ENCODE data around the gene FOXM1.

FOXM1 gene

DNA sequence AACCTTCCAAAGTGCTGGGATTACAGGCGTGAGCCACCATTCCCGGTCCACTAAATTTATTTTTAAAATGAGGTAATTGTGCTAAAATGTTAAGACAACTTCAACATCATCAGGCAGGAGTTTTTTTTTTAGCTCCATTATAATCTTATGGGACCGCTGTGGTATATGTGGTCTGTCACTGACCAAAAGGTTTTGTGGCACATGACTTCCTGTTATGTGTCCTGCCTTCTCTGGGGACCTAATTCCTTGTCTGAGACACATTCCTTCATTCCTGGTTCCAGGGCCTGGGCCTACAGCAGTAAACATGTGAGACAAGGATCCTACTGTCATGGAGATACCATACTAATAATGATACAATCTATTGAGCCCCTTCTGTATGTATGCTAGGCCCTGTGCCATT is 25.0 kb downstream of the FOXM1 start:
- H2BK12ac ChIP-seq (ENCODE audit: low read length in 2 of 2), result no peak overlapping the region
- H3K4me1 ChIP-seq (ENCODE audit: control insufficient read depth, insufficient read depth, low read depth, low read length), result peaks cover 17% of the 10 kb centered on the region
- no peak overlapping the region for H4K8ac ChIP-seq (ENCODE audit: low read length)
- no peak overlapping the region for H3K4me3 ChIP-seq (ENCODE audit: insufficient read depth in 1 of 2, low read depth in 1 of 2, low read length in 2 of 2)
- no peak overlapping the region for H3K9ac ChIP-seq (ENCODE audit: low read length)
- no peak overlapping the region for H2BK5ac ChIP-seq (ENCODE audit: low read depth, low read length, poor library complexity, severe bottlenecking)
- no peak overlapping the region for H2AK5ac ChIP-seq (ENCODE audit: low read length, severe bottlenecking)
- no peaks in the 10 kb centered on the region for H3K27me3 ChIP-seq (ENCODE audit: control insufficient read depth in 1 of 2, insufficient read depth in 1 of 2, low read length in 2 of 2)
- H3K36me3 ChIP-seq (ENCODE audit: control insufficient read depth in 1 of 2, insufficient read depth in 2 of 2, low read depth in 1 of 2, low read length in 2 of 2), result peaks cover 0 to 4% of the 10 kb centered on the region in 2 experiments
- no peak overlapping the region for H3K23ac ChIP-seq (ENCODE audit: low read length in 2 of 2)
- no peak overlapping the region for H3K14ac ChIP-seq (ENCODE audit: low read length in 2 of 2)
- no peak overlapping the region for H3K18ac ChIP-seq (ENCODE audit: low read depth in 1 of 2, low read length in 2 of 2)
- H2AFZ ChIP-seq (ENCODE audit: low read depth, low read length), result no peak overlapping the region
- H3K9me3 ChIP-seq (ENCODE audit: control insufficient read depth, low read length), result no peaks in the 10 kb centered on the region
- WGBS, result 92% methylated on average over 1 of the region's 3 CpGs
- no peak overlapping the region for H3K4ac ChIP-seq (ENCODE audit: low read depth in 1 of 2, low read length in 2 of 2)
- H3K79me1 ChIP-seq (replicated peaks; ENCODE audit: low read length, poor library complexity, severe bottlenecking), result no peaks in the 10 kb centered on the region
- H3K4me2 ChIP-seq (ENCODE audit: low read length, poor library complexity, severe bottlenecking), result no peak overlapping the region
- H2BK120ac ChIP-seq (ENCODE audit: low read depth, low read length), result no peak overlapping the region
- no peak overlapping the region for H4K91ac ChIP-seq (ENCODE audit: low read length)
- no peak for DNase-seq
- H3K27ac ChIP-seq (ENCODE audit: low read length, poor library complexity, severe bottlenecking), result no peak overlapping the region
- no peak overlapping the region for H2BK15ac ChIP-seq (ENCODE audit: low read depth, poor library complexity, severe bottlenecking)

DNA sequence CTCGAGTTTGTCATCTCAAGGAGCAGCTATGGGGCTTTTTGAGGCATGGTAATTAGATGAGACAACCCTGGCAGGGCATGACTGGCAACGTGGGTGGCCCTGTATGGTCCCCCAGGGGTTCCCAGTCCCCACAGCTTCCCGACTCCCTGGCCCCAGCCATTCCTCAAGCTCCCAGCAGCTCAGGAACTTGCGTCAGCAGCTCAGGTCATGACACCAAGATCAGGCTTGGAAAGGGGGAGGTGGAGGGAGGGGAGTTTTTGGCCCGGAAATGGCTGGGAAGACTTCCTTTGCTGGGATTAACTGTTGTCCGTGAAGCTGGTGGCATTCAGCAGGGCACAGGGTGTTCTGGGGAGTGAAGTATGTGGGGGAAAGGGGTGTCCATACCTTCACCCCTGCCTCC is 31.7 kb downstream of the FOXM1 start:
- H2BK5ac ChIP-seq (ENCODE audit: low read depth, low read length, poor library complexity, severe bottlenecking), result no peak overlapping the region
- H3K14ac ChIP-seq (ENCODE audit: low read length in 2 of 2), result no peak overlapping the region
- H3K4me3 ChIP-seq (ENCODE audit: insufficient read depth in 1 of 2, low read depth in 1 of 2, low read length in 2 of 2), result no peak overlapping the region
- no peaks in the 10 kb centered on the region for H3K36me3 ChIP-seq (ENCODE audit: control insufficient read depth in 1 of 2, insufficient read depth in 2 of 2, low read depth in 1 of 2, low read length in 2 of 2)
- peak; percentile 88 for DNase-seq
- no peak overlapping the region for H2AK5ac ChIP-seq (ENCODE audit: low read length, severe bottlenecking)
- no peak overlapping the region for H3K9ac ChIP-seq (ENCODE audit: low read length)
- WGBS, result 39% methylated on average over 2 of the region's 6 CpGs
- peak overlapping the region; percentile 94 for H4K8ac ChIP-seq (ENCODE audit: low read length)
- no peak overlapping the region for H3K27ac ChIP-seq (ENCODE audit: low read length, poor library complexity, severe bottlenecking)
- peak overlapping the region; percentile 31 to 72 for H3K18ac ChIP-seq (ENCODE audit: low read depth in 1 of 2, low read length in 2 of 2)
- no peaks in the 10 kb centered on the region for H3K79me1 ChIP-seq (replicated peaks; ENCODE audit: low read length, poor library complexity, severe bottlenecking)
- H2BK12ac ChIP-seq (ENCODE audit: low read length in 2 of 2), result peak overlapping the region; percentile 44 to 72
- peaks cover 32% of the 10 kb centered on the region for H3K4me1 ChIP-seq (ENCODE audit: control insufficient read depth, insufficient read depth, low read depth, low read length)
- H2AFZ ChIP-seq (ENCODE audit: low read depth, low read length), result peak overlapping the region; percentile 57
- H3K27me3 ChIP-seq (ENCODE audit: control insufficient read depth in 1 of 2, insufficient read depth in 1 of 2, low read length in 2 of 2), result no peaks in the 10 kb centered on the region
- H3K4me2 ChIP-seq (ENCODE audit: low read length, poor library complexity, severe bottlenecking), result no peak overlapping the region
- H4K91ac ChIP-seq (ENCODE audit: low read length), result peak overlapping the region; percentile 94
- H2BK15ac ChIP-seq (ENCODE audit: low read depth, poor library complexity, severe bottlenecking), result no peak overlapping the region
- no peak overlapping the region for H2BK120ac ChIP-seq (ENCODE audit: low read depth, low read length)
- no peaks in the 10 kb centered on the region for H3K9me3 ChIP-seq (ENCODE audit: control insufficient read depth, low read length)
- H3K23ac ChIP-seq (ENCODE audit: low read length in 2 of 2), result no peak overlapping the region
- H3K4ac ChIP-seq (ENCODE audit: low read depth in 1 of 2, low read length in 2 of 2), result peak overlapping the region; percentile 30 to 37

GRCh38 chr12:2844786-2845185 is 32.2 kb downstream of the FOXM1 start:
- H3K4me3 ChIP-seq (ENCODE audit: insufficient read depth in 1 of 2, low read depth in 1 of 2, low read length in 2 of 2), result no peak overlapping the region
- DNase-seq, result peak; percentile 12
- peak overlapping the region; percentile 31 to 72 for H3K18ac ChIP-seq (ENCODE audit: low read depth in 1 of 2, low read length in 2 of 2)
- no peaks in the 10 kb centered on the region for H3K36me3 ChIP-seq (ENCODE audit: control insufficient read depth in 1 of 2, insufficient read depth in 2 of 2, low read depth in 1 of 2, low read length in 2 of 2)
- H3K9me3 ChIP-seq (ENCODE audit: control insufficient read depth, low read length), result no peaks in the 10 kb centered on the region
- peak overlapping the region; percentile 4 to 30 for H3K4ac ChIP-seq (ENCODE audit: low read depth in 1 of 2, low read length in 2 of 2)
- H3K23ac ChIP-seq (ENCODE audit: low read length in 2 of 2), result no peak overlapping the region
- H3K27ac ChIP-seq (ENCODE audit: low read length, poor library complexity, severe bottlenecking), result no peak overlapping the region
- 92% methylated on average over 9 of the region's 9 CpGs for WGBS
- no peak overlapping the region for H3K9ac ChIP-seq (ENCODE audit: low read length)
- no peak overlapping the region for H3K14ac ChIP-seq (ENCODE audit: low read length in 2 of 2)
- H2BK5ac ChIP-seq (ENCODE audit: low read depth, low read length, poor library complexity, severe bottlenecking), result no peak overlapping the region
- no peak overlapping the region for H3K4me2 ChIP-seq (ENCODE audit: low read length, poor library complexity, severe bottlenecking)
- peak overlapping the region; percentile 94 for H4K91ac ChIP-seq (ENCODE audit: low read length)
- H3K79me1 ChIP-seq (replicated peaks; ENCODE audit: low read length, poor library complexity, severe bottlenecking), result no peaks in the 10 kb centered on the region
- H3K27me3 ChIP-seq (ENCODE audit: control insufficient read depth in 1 of 2, insufficient read depth in 1 of 2, low read length in 2 of 2), result no peaks in the 10 kb centered on the region
- no peak overlapping the region for H2BK15ac ChIP-seq (ENCODE audit: low read depth, poor library complexity, severe bottlenecking)
- H4K8ac ChIP-seq (ENCODE audit: low read length), result peak overlapping the region; percentile 87
- peaks cover 32% of the 10 kb centered on the region for H3K4me1 ChIP-seq (ENCODE audit: control insufficient read depth, insufficient read depth, low read depth, low read length)
- H2AK5ac ChIP-seq (ENCODE audit: low read length, severe bottlenecking), result no peak overlapping the region
- H2BK120ac ChIP-seq (ENCODE audit: low read depth, low read length), result peak overlapping the region; percentile 59
- peak overlapping the region; percentile 57 for H2AFZ ChIP-seq (ENCODE audit: low read depth, low read length)
- peak overlapping the region; percentile 4 to 44 for H2BK12ac ChIP-seq (ENCODE audit: low read length in 2 of 2)

DNA sequence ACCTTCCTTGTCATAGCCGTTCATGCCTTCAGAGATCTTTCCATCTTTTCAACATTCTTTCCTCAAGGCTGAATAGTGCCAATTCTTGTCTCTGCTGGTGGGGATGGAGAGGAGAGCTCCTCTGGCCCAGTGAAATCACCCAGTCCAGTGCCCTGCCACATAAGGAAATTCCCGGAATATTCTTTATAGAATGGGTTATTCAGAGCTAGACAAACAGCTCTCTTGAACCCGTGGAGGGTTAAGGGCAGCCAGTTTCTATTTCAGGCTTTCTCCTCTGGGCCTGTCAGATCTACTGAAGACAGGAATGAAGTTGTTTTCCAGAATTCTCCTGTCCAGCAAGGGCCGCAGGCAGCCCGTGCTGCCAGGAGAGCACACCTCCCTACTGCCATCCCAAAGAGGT is 34.0 kb downstream of the FOXM1 start:
- Histone ChIP-seq H2BK5ac (ENCODE audit: low read depth, low read length, poor library complexity, severe bottlenecking) (no peak overlapping the region), H3K27me3 (ENCODE audit: control insufficient read depth in 1 of 2, insufficient read depth in 1 of 2, low read length in 2 of 2) (no peaks in the 10 kb centered on the region), H3K36me3 (ENCODE audit: control insufficient read depth in 1 of 2, insufficient read depth in 2 of 2, low read depth in 1 of 2, low read length in 2 of 2) (no peaks in the 10 kb centered on the region), H3K27ac (ENCODE audit: low read length, poor library complexity, severe bottlenecking) (no peak overlapping the region), H3K9ac (ENCODE audit: low read length) (no peak overlapping the region), H2BK15ac (ENCODE audit: low read depth, poor library complexity, severe bottlenecking) (no peak overlapping the region), H2AK5ac (ENCODE audit: low read length, severe bottlenecking) (no peak overlapping the region), H4K8ac (ENCODE audit: low read length) (no peak overlapping the region), H3K14ac (ENCODE audit: low read length in 2 of 2) (no peak overlapping the region), H3K18ac (ENCODE audit: low read depth in 1 of 2, low read length in 2 of 2) (no peak overlapping the region), H3K4me3 (ENCODE audit: insufficient read depth in 1 of 2, low read depth in 1 of 2, low read length in 2 of 2) (no peak overlapping the region), H4K91ac (ENCODE audit: low read length) (no peak overlapping the region), H3K4me1 (ENCODE audit: control insufficient read depth, insufficient read depth, low read depth, low read length) (peaks cover 17% of the 10 kb centered on the region), H2BK12ac (ENCODE audit: low read length in 2 of 2) (no peak overlapping the region), H3K9me3 (ENCODE audit: control insufficient read depth, low read length) (no peaks in the 10 kb centered on the region), H2AFZ (ENCODE audit: low read depth, low read length) (no peak overlapping the region), H3K79me1 (replicated peaks; ENCODE audit: low read length, poor library complexity, severe bottlenecking) (no peaks in the 10 kb centered on the region), H2BK120ac (ENCODE audit: low read depth, low read length) (no peak overlapping the region), H3K4me2 (ENCODE audit: low read length, poor library complexity, severe bottlenecking) (no peak overlapping the region), H3K4ac (ENCODE audit: low read depth in 1 of 2, low read length in 2 of 2) (no peak overlapping the region), H3K23ac (ENCODE audit: low read length in 2 of 2) (no peak overlapping the region)
- WGBS, result 95% methylated on average over 4 of the region's 5 CpGs
- no peak for DNase-seq

All from mesenchymal stem cell (in vitro differentiated cells and primary cell).